ENCODE data around the gene MYBPH.

DNA sequence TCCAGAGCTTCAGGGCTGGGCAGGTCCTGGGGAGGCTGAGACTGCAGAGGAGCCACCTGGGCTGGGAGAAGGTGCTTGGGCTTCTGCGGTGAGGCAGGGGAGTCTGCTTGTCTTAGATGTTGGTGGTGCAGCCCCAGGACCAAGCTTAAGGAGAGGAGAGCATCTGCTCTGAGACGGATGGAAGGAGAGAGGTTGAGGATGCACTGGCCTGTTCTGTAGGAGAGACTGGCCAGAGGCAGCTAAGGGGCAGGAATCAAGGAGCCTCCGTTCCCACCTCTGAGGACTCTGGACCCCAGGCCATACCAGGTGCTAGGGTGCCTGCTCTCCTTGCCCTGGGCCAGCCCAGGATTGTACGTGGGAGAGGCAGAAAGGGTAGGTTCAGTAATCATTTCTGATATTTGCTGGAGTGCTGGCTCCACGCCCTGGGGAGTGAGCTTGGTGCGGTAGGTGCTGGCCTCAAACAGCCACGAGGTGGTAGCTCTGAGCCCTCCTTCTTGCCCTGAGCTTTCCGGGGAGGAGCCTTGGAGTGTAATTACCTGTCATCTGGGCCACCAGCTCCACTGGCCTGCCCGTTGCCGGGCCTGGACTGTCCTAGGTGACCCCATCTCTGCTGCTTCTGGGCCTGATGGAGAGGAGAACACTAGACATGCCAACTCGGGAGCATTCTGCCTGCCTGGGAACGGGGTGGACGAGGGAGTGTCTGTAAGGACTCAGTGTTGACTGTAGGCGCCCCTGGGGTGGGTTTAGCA, 9.3 kb downstream of the MYBPH start:
- TF ChIP-seq TAF1 (IDR thresholded peaks at IDR 0.05; ENCODE audit: low read depth, low read length) = no peak
- TF ChIP-seq POLR2A (IDR thresholded peaks at IDR 0.05; ENCODE audit: low read depth, low read length) = no peak
- no peak for TF ChIP-seq POLR2AphosphoS5 (IDR thresholded peaks at IDR 0.05; ENCODE audit: low read depth, low read length)
- TF ChIP-seq PAX5 (IDR thresholded peaks at IDR 0.05; ENCODE audit: insufficient read depth, low read length, severe bottlenecking) = no peak

Measured in GM12891 (cell line).